ENCODE measurements around the gene PPP1R14C. TPM values are rescaled to one million over a fixed set of nuclear protein-coding genes. Genes with fewer than 3 reads are reported as not detected.

The PPP1R14C gene
- total RNA-seq, 2 experiments from 2014 or later: not detected

DNA sequence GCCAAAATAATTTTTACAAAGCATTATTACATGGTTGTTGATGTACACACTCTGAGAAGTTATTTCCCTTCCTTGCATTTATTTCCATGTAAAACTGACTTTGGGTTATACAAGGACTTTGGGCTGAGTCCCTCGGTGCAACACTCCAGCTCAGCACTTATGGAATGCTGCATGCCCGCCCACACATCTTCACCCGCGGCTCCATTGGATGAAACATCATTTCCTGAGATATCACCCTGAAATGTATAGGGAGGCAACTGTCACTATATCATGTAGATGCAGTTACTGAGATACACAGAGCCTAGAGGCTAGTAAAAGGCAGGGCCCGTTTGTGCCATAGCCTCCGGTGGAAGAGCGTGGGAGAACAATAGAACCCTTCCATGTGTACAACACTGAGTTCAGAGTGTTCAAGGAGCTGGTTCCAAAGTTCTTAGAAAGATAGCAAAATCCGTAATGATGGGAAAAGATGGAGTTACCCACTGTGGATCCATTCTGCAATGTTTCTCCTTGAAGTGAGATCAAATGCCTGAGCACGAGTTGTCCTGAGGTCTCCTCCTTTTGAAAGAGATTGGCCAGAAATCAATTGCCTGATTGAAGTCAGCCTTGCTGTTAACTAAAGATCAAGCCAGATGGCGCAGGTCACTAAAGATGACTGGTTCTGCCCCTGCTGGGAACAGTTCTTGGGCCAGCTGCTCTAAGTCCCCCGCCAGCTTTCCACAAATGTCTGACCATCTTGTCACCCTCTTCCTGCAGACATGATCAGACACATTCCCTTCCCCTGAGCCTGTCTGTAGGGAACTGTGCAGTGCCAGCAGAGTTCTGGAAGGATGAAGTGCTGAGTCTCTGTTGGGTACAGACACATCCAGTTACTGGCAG lies 125.1 kb downstream of the PPP1R14C start:
- Mint-ChIP-seq H3K36me3 (no peaks in the 10 kb centered on the region), H3K27ac (no peak overlapping the region), H3K4me1 (no peaks in the 10 kb centered on the region), H3K4me3 (no peak overlapping the region), H3K9me3 (peaks cover 5% of the 10 kb centered on the region), H3K27me3 (peaks cover 8% of the 10 kb centered on the region)
- POLR2A ChIA-PET: no interaction called here
- DNase-seq: no peak
- ATAC-seq (ENCODE audit: low read depth): no peak

DNA sequence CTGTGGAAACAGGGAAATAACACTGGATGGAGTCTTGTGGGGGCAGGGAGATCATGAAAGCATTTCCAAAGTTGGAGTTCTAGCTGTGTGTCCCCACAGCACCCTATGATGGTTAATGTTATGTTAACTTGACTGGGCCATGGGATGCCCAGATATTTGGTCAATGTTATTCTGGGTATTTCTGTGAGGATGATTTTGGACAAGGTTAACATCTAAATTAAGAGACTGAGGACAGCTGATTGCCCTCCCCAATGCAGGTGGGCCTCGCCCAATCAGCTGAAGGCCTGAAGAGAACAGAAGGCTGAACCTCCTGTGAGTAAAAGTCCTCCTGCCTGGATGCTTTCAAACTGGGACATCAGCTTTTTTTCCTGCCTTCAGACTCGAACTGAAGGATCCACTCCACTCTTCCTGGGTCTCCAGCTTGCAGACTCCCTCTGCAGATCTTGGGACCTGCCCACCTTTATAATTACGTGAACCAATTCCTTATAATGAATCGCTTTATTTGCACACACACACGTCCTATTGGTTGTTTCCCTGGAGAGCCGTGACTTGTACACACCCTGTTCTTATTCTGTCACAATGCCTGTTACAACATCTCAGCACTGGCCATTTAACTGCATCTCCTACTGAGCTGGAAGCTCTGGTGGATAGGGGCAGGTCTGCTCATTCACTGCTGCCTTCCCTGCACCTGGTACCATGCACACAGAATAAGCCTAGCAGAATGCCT lies 126.4 kb downstream of the PPP1R14C start:
- H3K9me3 Mint-ChIP-seq: peaks cover 3% of the 10 kb centered on the region
- ATAC-seq (ENCODE audit: low read depth) (no peak), DNase-seq (no peak)
- POLR2A ChIA-PET: no interaction called here
- no peak overlapping the region for H3K27ac Mint-ChIP-seq
- no peaks in the 10 kb centered on the region for H3K4me1 Mint-ChIP-seq
- H3K4me3 Mint-ChIP-seq: no peak overlapping the region
- H3K27me3 Mint-ChIP-seq: peaks cover 8% of the 10 kb centered on the region
- H3K36me3 Mint-ChIP-seq: no peaks in the 10 kb centered on the region

DNA sequence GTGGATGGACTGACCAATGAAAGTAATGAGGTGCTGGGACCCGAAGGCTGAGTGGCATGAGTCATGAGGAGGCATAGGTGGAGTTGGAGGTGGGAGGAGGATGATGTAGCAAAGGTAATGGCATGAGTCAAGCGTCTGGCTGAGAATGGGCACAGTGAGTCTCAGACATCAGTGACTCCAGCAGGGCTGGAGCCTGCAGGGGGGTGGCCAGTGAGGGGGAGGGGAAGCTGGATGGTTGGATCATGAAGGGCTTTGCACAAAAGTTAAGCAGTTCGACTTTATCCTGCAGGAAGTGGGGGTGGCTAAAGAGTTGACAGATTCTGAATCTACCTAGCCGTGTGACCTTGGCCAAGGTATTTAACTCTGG lies 127.0 kb downstream of the PPP1R14C start:
- DNase-seq: no peak
- Mint-ChIP-seq H3K27ac (no peak overlapping the region), H3K36me3 (no peaks in the 10 kb centered on the region), H3K4me1 (no peaks in the 10 kb centered on the region), H3K9me3 (peaks cover 3% of the 10 kb centered on the region), H3K27me3 (peaks cover 8% of the 10 kb centered on the region), H3K4me3 (no peak overlapping the region)
- no peak for ATAC-seq (ENCODE audit: low read depth)
- POLR2A ChIA-PET: no interaction called here

- Mint-ChIP-seq H3K4me1 (no peaks in the 10 kb centered on the region), H3K27me3 (peaks cover 8% of the 10 kb centered on the region), H3K9me3 (peaks cover 3% of the 10 kb centered on the region), H3K27ac (no peak overlapping the region), H3K36me3 (no peaks in the 10 kb centered on the region), H3K4me3 (no peak overlapping the region)
- DNase-seq (no peak), ATAC-seq (ENCODE audit: low read depth) (no peak)
- POLR2A ChIA-PET: no interaction called here
These were observed 127.6 kb downstream of the PPP1R14C start for GRCh38 chr6:150270330-150271052.

- Mint-ChIP-seq H3K36me3 (no peaks in the 10 kb centered on the region), H3K9me3 (peaks cover 3% of the 10 kb centered on the region), H3K4me1 (no peaks in the 10 kb centered on the region), H3K4me3 (no peak overlapping the region), H3K27ac (no peak overlapping the region), H3K27me3 (peaks cover 8% of the 10 kb centered on the region)
- DNase-seq (no peak), ATAC-seq (ENCODE audit: low read depth) (no peak)
- POLR2A ChIA-PET: no interaction called here
These were observed 128.3 kb downstream of the PPP1R14C start for GRCh38 chr6:150271172-150271500.

GRCh38 chr6:150271501-150272263 lies 128.8 kb downstream of the PPP1R14C start:
- ATAC-seq (ENCODE audit: low read depth) (no peak), DNase-seq (no peak)
- Mint-ChIP-seq H3K4me1 (no peaks in the 10 kb centered on the region), H3K27me3 (peaks cover 8% of the 10 kb centered on the region), H3K4me3 (no peak overlapping the region), H3K27ac (no peak overlapping the region), H3K36me3 (no peaks in the 10 kb centered on the region), H3K9me3 (peaks cover 3% of the 10 kb centered on the region)
- POLR2A ChIA-PET: no interaction called here

GRCh38 chr6:150272264-150272975 lies 129.6 kb downstream of the PPP1R14C start:
- Mint-ChIP-seq H3K4me3 (no peak overlapping the region), H3K27me3 (peaks cover 8% of the 10 kb centered on the region), H3K36me3 (no peaks in the 10 kb centered on the region), H3K4me1 (no peaks in the 10 kb centered on the region), H3K9me3 (peaks cover 2% of the 10 kb centered on the region), H3K27ac (no peak overlapping the region)
- ATAC-seq (ENCODE audit: low read depth) (no peak), DNase-seq (no peak)
- POLR2A ChIA-PET: no interaction called here

DNA sequence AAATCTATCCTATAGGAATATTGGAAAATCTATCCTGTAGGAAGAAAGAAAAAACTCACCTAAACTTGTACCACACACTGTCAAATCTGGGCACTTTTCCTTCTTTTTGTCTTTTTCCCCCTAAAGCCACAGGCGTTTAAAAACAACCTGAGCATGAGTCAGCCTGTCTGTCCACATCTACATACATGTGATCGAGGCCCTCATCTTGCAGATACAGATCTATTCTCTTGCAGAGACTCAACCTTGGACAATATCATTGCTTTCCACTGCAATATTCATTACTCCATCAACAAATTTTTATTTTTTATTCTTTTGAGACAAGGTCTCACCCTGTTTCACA lies 130.1 kb downstream of the PPP1R14C start:
- no peaks in the 10 kb centered on the region for H3K36me3 Mint-ChIP-seq
- DNase-seq: no peak
- peaks cover under 1% of the 10 kb centered on the region for H3K9me3 Mint-ChIP-seq
- no peak overlapping the region for H3K27ac Mint-ChIP-seq
- H3K4me1 Mint-ChIP-seq: no peaks in the 10 kb centered on the region
- H3K4me3 Mint-ChIP-seq: no peak overlapping the region
- peaks cover 8% of the 10 kb centered on the region for H3K27me3 Mint-ChIP-seq
- POLR2A ChIA-PET: no interaction called here
- ATAC-seq (ENCODE audit: low read depth): no peak

DNA sequence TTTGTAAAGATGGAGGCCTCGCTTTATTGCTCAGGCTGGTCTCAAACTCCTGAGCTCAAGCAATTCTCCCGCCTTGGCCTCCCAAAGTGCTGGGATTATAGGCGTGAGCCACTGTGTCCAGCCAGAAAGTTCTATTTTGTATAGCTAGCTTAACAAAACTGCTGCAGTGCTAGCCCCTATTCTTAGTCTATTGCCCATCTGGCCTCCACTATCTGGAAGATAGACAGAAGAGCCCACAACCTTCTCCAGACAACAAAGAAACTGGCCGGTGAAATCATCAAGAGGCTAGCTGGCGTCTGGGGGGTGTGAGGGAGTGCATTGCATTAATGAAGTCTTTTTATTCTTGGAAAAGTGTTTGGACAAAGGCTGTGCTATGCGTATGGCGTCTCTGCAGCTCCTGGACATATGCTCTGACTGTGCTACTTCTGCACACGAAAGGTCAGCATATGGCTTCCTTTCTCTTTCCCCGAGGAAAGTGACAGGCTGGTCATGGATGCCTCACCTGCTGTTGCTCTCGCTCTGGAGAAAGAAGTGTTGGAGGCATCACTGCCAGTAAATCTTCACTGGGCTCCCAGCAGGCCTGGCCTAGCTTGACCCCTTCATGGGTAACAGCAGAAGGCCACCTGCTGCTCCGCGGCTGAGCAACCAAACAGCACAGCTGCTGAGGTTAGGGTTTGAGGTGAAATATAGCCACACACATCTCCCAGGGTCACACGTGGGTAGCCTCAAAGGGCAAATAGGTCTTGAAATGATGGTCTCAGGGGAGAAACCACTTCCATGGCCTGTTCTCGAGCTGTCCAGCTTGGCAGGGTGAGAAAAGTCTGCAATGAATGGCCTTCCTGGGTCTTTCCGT lies 130.8 kb downstream of the PPP1R14C start:
- ATAC-seq (ENCODE audit: low read depth) (no peak), DNase-seq (no peak)
- POLR2A ChIA-PET: no interaction called here

GRCh38 chr6:150275489-150275888 lies 132.6 kb downstream of the PPP1R14C start:
- H3K27me3 Mint-ChIP-seq: peaks cover 21% of the 10 kb centered on the region
- DNase-seq (no peak), ATAC-seq (ENCODE audit: low read depth) (no peak)
- no peaks in the 10 kb centered on the region for H3K36me3 Mint-ChIP-seq
- no peak overlapping the region for H3K27ac Mint-ChIP-seq
- no peaks in the 10 kb centered on the region for H3K9me3 Mint-ChIP-seq
- POLR2A ChIA-PET: no interaction called here
- H3K4me3 Mint-ChIP-seq: no peak overlapping the region
- no peaks in the 10 kb centered on the region for H3K4me1 Mint-ChIP-seq

More for the DNA sequence above, 130.8 kb downstream of the PPP1R14C start:
- Mint-ChIP-seq H3K4me3 (no peak overlapping the region), H3K36me3 (no peaks in the 10 kb centered on the region), H3K27ac (no peak overlapping the region), H3K4me1 (no peaks in the 10 kb centered on the region), H3K9me3 (no peaks in the 10 kb centered on the region), H3K27me3 (peaks cover 8% of the 10 kb centered on the region)

- Mint-ChIP-seq H3K27ac (no peak overlapping the region), H3K27me3 (peaks cover 26% of the 10 kb centered on the region), H3K4me3 (no peak overlapping the region), H3K9me3 (no peaks in the 10 kb centered on the region), H3K4me1 (no peaks in the 10 kb centered on the region), H3K36me3 (no peaks in the 10 kb centered on the region)
- no peak for DNase-seq
- POLR2A ChIA-PET: no interaction called here
- no peak for ATAC-seq (ENCODE audit: low read depth)
These were observed 133.5 kb downstream of the PPP1R14C start for GRCh38 chr6:150276168-150276936.
